NCI-H128 (cell line): ENCODE measurements around the gene MUC5B.

ENCODE experiments used
- DNase-seq: peaks from one replicate; lab custom pipeline; 2025; ENCODE audit not compliant: unreplicated experiment; lab: John Stamatoyannopoulos, UW

The MUC5B gene

DNA sequence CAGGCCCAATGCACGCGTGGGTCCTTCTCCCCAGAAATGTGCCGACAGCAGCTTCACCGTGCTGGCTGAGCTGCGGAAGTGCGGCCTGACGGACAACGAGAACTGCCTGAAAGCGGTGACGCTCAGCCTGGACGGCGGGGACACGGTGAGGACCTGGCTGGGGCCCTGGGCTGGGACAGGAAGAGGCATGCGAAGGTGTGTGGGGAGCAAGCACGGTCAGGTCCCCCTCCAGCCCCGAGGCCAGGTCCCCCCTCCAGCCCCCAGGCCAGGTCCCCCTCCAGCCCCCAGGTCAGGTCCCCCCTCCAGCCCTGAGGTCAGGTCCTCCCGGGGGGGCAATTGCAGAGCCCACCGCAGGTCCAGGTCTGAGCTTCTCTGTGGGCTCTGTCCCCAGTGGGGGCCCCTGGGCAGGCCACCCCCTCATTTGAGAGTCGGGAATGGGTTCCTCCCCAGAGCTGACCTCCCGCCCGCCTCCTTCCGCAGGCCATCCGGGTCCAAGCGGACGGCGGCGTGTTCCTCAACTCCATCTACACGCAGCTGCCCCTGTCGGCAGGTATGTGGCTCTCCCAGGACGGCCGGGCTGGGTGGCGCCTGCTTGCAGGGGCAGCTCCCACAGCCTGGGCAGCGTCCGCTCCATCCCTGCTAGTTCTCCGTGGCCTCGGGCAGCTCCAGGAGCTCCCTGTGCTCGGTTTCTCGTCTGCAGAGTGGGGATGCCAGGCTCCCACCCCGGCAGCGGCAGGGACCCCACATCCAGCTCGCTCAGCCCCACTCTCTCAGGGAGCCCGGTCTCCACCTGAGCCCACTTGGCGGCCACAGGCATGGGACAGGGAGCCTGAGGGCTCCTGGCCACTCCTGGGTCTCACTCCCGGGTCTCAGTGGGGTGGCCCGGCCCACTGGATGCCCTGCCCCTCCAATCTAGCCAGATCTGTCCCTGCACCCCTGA, 7.9 kb downstream of the MUC5B start:
- DNase-seq = no peak

DNA sequence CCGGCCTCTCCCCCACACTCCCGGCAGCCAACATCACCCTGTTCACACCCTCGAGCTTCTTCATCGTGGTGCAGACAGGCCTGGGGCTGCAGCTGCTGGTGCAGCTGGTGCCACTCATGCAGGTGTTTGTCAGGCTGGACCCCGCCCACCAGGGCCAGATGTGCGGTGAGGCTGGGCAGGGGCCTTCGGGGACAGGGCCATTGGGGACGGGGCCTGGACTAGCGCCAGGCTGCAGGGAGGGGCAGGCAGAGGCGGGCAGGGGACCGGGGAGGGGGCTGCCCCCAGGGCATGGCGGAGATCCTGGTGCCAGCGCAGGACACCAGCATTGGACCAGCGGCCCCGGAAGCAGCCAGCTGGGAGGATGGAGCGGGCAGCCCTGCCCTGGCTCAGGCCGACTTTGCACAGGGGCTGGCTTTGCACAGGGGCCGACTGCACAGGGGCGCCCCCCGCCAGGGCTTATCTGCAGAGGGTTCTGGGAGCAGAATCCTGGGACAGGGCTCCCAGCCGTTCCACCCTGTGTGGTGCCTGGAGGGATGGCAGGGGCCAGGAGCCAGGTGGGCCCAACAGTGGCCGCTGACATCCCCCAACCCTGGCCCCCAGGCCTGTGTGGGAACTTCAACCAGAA, 8.6 kb downstream of the MUC5B start:
- DNase-seq = no peak

DNA sequence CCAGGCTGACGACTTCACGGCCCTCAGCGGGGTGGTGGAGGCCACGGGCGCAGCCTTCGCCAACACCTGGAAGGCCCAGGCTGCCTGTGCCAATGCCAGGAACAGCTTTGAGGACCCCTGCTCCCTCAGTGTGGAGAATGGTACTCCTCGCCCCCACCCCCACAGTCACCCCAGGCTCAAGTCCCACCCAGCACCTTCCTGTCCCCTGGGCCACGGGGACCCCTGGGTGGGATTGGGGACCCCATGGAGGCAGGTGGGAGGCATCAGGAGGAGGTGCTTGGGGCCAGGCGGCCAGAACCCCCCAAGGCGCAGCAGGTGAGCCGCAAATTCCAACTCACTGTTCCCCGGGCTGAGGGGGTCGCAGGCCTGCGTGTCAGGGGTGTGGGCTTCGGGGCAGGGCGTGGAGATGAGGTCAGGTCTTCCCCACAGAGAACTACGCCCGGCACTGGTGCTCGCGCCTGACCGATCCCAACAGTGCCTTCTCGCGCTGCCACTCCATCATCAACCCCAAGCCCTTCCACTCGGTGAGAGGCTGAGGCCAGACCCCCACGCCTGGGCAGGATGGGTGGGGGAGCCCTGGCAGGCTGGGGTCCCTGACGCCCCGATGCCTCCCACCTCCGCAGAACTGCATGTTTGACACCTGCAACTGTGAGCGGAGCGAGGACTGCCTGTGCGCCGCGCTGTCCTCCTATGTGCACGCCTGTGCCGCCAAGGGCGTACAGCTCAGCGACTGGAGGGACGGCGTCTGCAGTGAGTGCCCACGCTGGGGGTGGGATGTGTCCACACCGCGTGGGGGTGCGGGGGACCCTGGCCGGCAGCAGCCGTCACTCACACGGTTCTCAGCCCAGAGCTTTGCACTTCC, 9.4 kb downstream of the MUC5B start:
- no peak for DNase-seq

- DNase-seq = no peak
These were observed 10.0 kb downstream of the MUC5B start for GRCh38 chr11:1232883-1233321.

GRCh38 chr11:1233351-1234053, 10.6 kb downstream of the MUC5B start:
- DNase-seq = no peak

GRCh38 chr11:1234054-1234720, 11.3 kb downstream of the MUC5B start:
- DNase-seq = no peak

- no peak for DNase-seq
These were observed 12.0 kb downstream of the MUC5B start for GRCh38 chr11:1234771-1235305.

DNA sequence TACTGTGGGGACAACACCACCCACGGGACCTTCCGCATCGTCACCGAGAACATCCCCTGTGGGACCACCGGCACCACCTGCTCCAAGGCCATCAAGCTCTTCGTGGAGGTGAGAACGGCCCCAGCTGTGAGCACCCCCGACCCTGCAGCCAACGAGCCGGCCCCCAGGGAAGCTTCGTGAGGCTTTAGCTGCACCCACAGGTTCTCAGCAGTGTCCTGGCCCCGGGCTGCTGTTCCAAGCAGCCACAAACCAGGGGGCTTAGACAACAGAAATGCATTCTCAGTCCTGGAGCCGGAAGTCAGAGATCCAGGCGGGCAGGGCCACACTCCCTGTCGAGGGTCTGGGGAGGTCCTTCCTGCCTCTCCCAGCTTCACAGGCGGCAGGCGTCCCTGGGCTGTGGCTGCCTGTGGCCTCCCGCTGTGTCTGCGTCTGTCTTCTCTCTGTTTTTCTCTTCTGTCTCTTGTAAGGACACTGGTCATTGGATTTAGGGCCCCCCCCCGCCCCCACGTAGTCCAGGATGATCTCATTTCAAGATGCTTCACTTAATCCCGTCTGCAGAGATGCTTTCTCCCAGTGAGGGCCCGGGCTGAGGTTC, 12.5 kb downstream of the MUC5B start:
- DNase-seq = no peak

- no peak for DNase-seq
These were observed 13.0 kb downstream of the MUC5B start for GRCh38 chr11:1235901-1236315.

GRCh38 chr11:1236316-1237127, 13.7 kb downstream of the MUC5B start:
- no peak for DNase-seq

GRCh38 chr11:1237128-1237580, 14.3 kb downstream of the MUC5B start:
- no peak for DNase-seq

GRCh38 chr11:1237851-1238250, 15.0 kb downstream of the MUC5B start:
- no peak for DNase-seq

- no peak for DNase-seq
These were observed 16.1 kb downstream of the MUC5B start for GRCh38 chr11:1238767-1239595.

DNA sequence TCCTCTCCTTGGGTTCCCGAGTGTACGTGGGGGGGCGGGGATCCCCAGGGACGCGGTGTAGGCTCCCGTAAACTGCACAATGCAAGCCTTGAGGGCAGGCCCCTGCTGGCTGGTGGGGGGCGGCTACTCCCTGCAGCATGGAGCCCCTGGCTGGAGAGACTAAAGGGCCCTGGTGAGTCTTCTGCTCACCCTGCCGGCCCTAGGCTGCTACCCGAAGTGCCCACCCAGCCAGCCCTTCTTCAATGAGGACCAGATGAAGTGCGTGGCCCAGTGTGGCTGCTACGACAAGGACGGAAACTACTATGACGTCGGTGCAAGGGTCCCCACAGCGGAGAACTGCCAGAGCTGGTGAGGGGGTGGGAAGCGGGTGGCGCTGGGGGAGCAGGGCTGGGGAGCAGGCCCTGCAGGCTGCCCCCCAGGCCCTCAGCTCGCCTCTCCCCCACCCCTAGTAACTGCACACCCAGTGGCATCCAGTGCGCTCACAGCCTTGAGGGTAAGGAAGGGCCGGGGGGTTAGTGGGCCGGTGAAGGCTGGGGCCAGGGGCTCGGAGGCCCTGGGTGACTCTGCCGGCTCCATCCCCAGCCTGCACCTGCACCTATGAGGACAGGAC, 16.8 kb downstream of the MUC5B start:
- DNase-seq = no peak

- no peak for DNase-seq
These were observed 17.9 kb downstream of the MUC5B start for GRCh38 chr11:1240771-1241170.

- DNase-seq = no peak
These were observed 18.8 kb downstream of the MUC5B start for GRCh38 chr11:1241706-1242105.

DNA sequence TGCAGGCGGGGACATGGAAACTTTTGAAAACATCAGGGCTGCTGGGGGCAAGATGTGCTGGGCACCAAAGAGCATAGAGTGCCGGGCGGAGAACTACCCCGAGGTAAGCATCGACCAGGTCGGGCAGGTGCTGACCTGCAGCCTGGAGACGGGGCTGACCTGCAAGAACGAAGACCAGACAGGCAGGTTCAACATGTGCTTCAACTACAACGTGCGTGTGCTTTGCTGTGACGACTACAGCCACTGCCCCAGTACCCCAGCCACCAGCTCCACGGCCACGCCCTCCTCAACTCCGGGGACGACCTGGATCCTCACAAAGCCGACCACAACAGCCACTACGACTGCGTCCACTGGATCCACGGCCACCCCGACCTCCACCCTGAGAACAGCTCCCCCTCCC, 19.4 kb downstream of the MUC5B start:
- no peak for DNase-seq
